Astrocyte (in vitro differentiated cells and primary cell): Measurements from ENCODE around the gene ARPIN.

ENCODE experiments used
- CTCF ChIP-seq: IDR thresholded peaks from 2 replicates; pipeline ENCODE4 v1.5.1; 2011; ENCODE audit warnings: low read depth, mild to moderate bottlenecking, inconsistent platforms, low read length, moderate library complexity; ENCODE audit not compliant: insufficient read depth
- EZH2 ChIP-seq: IDR thresholded peaks from 2 replicates; pipeline ENCODE4 v1.6.1; 2012; ENCODE audit warnings: mild to moderate bottlenecking, low read length, inconsistent platforms; ENCODE audit not compliant: insufficient read depth

- TF ChIP-seq CTCF, result no peak
- no peak for TF ChIP-seq EZH2
Observed at GRCh38 chr15:89926158-89926557, 13.4 kb upstream of the ARPIN start.
